Fibroblast of pulmonary artery (primary cell): Measurements from ENCODE around the gene YWHAB.
"Not testable (repeated sequence)": the region's sequence is repeated elsewhere in the genome, so short reads cannot be mapped to it uniquely, and the experiment has no call there.

Source experiments
- DNase-seq: peaks from one replicate; pipeline ENCODE4 v3.0.0-alpha.2; 2010; ENCODE audit warnings: low read depth
- H3K4me3 ChIP-seq: replicated peaks from 2 replicates; pipeline ENCODE4 v1.5.1; 2011; ENCODE audit warnings: low read depth, mild to moderate bottlenecking, control low read depth, low read length, moderate library complexity
- CTCF ChIP-seq: IDR thresholded peaks from 2 replicates; pipeline ENCODE4 v1.5.1; 2011; ENCODE audit warnings: mild to moderate bottlenecking, control low read depth, low read length, inconsistent platforms; ENCODE audit errors: missing control alignments

YWHAB gene

GRCh38 chr20:44856442-44856841 is 29.1 kb upstream of the YWHAB start:
- no peak overlapping the region for H3K4me3 ChIP-seq
- DNase-seq, result no peak
- TF ChIP-seq CTCF, result no peak

GRCh38 chr20:44856856-44857448 is 28.6 kb upstream of the YWHAB start:
- TF ChIP-seq CTCF, result no peak
- H3K4me3 ChIP-seq, result no peak overlapping the region
- DNase-seq, result no peak

- no peak for DNase-seq
- TF ChIP-seq CTCF, result no peak
- H3K4me3 ChIP-seq, result no peak overlapping the region
Observed at GRCh38 chr20:44858606-44859360, 26.7 kb upstream of the YWHAB start.

- no peak overlapping the region for H3K4me3 ChIP-seq
- no peak for TF ChIP-seq CTCF
- DNase-seq, result peak; percentile 62
Observed at GRCh38 chr20:44861531-44862006, 23.9 kb upstream of the YWHAB start.

- no peak for TF ChIP-seq CTCF
- no peak for DNase-seq
Observed at GRCh38 chr20:44862286-44862685, 23.2 kb upstream of the YWHAB start.

GRCh38 chr20:44863365-44864084 is 22.0 kb upstream of the YWHAB start:
- DNase-seq, H3K4me3 ChIP-seq: not testable (repeated sequence)

More at GRCh38 chr20:44862286-44862685, 23.2 kb upstream of the YWHAB start:
- no peak overlapping the region for H3K4me3 ChIP-seq

GRCh38 chr20:44864493-44864892 is 21.0 kb upstream of the YWHAB start:
- H3K4me3 ChIP-seq, DNase-seq: not testable (repeated sequence)
